ENCODE measurements around the gene TMTC2.
A peak's percentile ranks its signal among the peaks of the same experiment; 100 is the strongest.

Gene TMTC2

GRCh38 chr12:82685790-82686167 is 927 bp upstream of the TMTC2 start:
- DNase-seq: peak; percentile 96

DNA sequence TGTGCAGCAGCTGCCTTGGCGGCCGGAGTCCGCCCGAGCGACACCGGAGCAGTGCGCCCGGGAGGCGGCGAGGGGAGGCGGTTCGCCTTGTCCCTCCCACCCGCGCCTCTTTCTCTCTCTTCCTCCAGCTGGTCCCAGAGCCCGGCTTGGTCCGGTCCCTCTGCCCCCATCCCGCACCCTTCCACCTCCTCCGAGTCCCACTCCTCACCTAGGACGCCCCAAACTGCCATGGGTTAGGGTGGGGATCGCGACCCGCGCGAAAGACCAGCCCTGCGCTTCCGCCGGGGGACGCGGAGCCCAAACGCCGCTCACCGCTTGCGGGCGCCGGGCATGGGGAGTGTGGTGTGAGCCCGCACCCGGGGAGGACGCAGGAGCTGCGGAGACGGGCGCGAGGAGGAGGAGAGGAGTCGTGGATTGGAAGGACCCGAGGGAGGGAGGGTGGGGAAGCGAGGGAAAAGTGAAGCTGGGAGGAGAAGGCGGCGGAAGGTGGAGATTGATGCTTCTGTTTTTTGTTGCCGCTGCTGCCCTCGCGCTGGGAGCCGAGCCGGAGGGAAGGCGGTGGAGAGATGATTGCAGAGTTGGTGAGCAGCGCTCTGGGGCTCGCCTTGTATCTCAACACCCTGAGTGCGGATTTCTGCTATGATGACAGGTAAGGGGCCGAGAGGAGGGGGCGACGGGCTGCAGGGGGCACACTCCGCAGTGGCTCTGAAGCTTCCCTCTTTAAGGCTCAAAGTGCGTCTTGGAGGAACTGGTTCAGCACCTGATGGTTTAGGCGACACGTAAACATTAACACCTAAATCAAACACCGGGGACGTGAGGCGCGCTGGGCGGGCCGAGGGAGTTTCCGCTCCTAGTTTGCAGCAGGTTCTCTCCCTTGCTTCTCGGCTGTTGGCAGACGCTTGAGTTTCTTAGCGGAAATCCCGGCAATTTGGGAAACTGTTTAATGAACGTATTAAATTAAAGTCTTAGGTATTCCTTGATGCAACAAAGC is 610 bp downstream of the TMTC2 start:
- DNase-seq: peak; percentile 81

DNA sequence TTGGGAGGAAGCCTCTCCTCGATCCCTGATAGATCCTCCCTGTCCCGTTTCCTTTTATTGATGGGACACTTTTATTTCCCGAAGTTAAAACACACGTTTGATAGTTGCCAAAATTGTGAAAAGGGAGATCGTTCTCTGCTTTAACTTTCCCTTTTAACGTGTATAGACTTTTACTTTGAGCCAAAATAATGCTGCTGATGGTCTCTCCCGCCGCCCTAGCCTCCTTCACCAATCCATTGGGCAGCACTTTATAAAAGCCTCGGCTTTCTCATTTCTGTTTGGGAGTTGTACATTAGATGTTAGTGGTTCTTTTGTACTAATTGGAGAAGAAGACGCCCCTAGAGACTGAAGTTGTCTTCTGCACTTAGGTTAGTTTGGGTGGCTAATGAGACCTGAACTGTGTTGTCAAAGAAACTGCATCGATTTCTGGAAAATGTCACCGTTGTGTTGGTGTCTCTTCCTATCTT is 1.4 kb downstream of the TMTC2 start:
- no peak for DNase-seq

DNA sequence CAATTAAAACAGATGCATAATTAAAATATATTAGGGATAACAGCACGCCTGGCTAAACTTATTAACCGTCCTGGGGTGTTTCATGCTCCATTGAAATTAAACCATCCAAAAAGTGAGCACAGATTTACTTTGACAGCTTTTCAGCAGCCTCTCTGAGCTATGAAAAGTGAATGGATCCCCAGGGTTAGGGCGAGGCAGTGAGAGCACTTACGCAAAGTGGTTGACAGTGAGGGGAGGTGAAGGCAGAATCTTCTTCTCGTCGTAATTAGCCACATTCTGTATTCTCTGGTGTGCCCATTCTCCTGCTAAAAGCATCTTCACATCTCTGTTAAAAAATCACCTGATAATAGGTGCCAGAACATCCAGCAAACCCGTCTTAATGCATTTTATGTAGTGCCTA is 1.9 kb downstream of the TMTC2 start:
- DNase-seq: no peak

DNA sequence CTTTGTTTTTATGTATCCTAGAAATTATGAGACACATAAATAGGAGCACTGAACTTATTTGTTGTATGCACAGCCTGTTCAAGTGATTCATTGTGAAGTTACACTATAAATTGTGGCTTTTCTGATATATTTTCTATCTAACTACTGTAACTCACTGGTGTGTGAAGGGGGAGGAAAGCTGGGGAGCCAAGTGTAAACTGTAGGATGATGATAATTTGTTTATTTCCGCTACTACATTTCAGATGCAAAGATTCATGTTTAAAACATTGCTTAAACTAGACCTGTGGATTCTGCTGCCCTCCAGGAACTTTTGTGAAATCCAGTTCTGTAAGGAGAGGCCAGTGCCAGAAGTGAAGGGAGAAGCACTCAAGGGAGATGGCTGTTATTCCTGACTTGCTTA is 3.3 kb downstream of the TMTC2 start:
- no peak for DNase-seq

- DNase-seq: no peak
These were observed 4.8 kb downstream of the TMTC2 start for GRCh38 chr12:82691513-82691912.

DNA sequence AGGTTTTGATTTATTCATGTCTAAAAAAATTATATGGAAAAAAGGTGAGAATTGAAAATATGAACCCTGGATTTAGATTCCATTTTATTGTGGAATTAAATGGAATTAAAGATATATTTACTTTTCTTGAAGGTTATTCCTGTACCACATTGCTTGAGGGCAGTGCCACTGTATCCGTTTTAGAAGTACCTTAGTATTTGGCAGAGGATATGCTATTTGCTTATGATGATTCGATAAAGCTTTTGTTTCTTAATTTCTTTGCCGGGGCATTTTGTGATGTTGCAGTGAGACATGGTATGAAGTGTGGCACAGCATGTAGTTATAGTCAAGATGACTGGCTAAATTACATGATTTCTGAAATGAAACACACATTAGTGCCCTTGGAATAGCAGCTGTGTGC is 7.6 kb downstream of the TMTC2 start:
- DNase-seq: no peak

- DNase-seq: no peak
These were observed 8.3 kb downstream of the TMTC2 start for GRCh38 chr12:82694970-82695369.

DNA sequence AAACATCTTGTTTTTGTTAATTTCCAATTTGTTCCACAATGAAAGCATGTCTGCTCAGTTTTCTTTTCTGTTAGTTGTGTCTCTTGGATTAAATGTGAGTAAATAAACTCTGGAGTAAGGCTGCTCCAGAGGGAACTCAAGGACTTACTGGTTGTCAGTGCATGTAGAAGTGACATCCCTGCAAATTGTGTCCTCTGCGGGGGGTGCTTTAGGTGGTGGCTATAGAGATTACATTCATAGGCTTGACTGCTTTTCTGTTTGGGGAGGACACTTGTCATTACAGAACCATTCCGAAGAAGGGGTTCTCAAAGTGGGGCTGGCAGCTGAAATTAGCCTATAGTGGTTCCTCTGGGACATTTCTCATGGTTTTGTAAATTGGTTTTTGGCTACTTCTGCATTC is 8.8 kb downstream of the TMTC2 start:
- DNase-seq: no peak

DNA sequence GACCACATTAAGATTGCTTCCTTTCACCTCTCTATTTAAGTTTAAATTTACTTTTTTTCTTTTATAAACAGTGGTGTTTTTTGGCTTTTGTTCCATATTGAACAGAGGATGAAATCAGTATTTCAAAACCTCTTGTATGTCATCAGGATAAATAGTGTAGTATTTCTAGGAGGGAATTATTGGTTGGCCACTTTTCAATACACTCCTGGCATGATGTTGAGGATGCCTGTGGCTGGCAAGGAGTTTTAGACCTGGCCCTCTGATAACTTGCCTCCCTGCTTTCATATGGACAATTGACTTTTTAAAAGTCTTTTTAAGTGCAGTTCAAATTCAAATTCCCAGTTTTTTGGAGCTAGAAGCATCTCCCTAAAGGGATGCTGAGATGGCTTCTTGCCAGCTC is 9.8 kb downstream of the TMTC2 start:
- DNase-seq: no peak

GRCh38 chr12:82698708-82699564 is 12.2 kb downstream of the TMTC2 start:
- DNase-seq: no peak

DNA sequence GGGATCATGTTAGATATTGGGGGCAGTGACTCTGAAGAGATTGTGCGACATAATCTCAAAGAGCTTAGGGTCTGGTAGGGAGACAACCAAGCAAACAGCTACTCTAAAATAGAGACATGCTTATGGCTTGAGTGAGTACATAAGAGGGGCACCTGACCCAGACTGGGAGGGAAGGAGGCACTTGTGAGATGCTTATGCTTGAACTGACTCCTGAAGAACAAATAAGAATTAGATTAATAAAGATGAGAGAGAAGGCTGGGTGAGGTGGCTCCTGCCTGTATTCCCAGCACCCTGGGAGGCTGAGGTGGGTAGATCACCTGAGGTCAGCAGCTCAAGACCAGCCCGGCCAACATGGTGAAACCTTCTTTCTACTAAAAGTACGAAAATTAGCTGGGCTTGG is 19.1 kb downstream of the TMTC2 start:
- DNase-seq: no peak

DNA sequence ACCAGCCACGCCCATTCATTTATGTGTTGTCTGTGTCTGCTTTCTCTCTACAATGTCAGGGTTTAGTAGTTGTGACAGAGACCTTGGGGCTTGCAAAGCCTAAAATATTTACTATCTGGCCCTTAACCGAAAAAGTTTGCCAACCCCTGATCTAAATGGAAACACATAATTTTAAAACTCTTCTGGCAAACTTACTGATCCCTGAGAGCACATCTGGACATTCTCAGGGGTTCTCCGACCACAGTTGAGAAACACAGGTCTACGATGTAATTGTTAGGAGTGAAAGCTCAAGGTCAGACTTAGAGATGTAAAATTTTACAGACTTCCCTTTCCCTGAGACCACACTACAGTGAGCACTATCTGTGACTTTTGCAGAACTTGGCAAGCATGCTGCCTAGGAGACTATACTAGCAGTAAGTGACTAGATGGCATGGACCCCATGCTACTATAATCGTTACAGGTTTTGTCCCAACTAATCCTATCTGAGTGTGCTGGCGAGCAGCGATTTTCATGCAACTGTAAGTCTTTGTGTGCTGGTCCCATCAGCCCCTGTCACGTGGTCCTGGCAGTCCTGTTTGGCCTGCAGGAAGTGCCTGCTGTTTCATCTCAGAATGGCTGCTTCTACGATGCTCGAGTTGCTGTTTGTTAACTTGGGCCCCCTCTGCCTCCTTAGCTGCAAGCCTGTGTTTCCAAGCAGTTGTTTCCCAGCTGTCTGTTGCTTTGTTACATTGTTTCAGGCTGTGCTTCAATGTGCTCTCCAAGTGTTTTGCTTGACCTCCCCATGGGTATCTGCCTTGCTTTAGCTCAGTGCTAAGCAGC is 21.6 kb downstream of the TMTC2 start:
- no peak for DNase-seq

DNA sequence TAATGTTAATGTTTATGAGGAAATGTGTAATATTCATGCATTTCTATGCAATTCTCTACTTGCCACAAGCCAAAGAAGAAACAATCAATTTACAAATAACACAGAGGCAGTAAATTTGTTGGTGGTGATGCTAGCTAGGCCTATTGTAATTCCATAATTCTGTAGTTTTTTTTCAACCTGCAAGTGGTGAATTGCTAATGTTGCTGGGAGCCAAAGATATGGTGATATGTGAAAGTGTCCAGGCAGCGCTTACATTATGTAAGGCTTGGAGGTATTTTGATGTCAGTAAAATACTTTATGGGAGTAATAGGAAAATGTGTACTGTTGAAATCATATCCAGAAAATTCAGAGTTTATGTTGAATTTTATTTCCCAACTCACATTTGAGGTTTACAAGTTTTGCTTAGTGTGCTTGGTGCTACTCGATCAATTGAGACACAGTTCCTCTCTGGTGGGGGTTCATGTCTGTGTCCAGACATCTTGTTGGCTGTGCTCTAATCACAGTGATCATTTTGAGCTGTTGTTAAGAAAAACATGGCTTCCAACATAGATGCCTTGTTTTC is 23.2 kb downstream of the TMTC2 start:
- DNase-seq: no peak

GRCh38 chr12:82710741-82711140 is 24.0 kb downstream of the TMTC2 start:
- DNase-seq: no peak

DNA sequence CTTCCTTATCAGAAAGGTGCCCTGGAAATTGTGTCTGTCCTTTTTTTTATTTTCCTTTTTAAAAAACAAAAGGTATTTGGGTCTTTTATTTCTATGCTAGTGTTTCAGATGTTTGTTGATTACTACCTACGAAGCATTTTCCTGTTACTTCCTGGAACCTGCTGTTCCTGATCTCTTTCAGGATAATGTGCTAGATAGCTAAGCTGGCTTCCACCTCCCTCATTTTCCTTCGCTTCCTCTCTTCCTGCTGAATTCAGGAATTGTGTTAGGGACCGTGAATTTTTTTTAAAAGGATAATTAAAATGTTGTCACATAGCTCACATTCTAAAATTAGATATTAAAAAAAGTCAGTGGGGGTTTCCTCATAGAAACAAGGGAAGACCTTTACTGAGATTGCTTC is 27.7 kb downstream of the TMTC2 start:
- no peak for DNase-seq

DNA sequence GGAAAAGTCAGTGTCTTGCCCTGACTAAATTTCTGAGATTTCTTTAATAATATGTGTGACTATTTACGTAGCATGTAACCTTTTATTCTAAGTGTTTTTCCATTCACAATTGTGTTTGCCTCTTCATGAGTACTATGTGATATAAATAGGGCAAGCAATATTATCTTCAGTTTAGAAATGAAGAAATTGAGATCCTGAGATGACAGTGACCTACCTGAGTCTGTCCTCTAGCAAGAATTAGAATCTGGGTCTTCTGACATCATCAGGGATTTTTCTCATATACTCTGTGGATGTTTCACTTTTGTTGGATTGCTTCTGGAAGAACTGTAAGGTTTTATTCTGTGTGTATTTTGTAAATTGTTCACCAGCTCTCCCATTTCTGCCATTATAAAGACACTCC is 35.0 kb downstream of the TMTC2 start:
- no peak for DNase-seq

DNA sequence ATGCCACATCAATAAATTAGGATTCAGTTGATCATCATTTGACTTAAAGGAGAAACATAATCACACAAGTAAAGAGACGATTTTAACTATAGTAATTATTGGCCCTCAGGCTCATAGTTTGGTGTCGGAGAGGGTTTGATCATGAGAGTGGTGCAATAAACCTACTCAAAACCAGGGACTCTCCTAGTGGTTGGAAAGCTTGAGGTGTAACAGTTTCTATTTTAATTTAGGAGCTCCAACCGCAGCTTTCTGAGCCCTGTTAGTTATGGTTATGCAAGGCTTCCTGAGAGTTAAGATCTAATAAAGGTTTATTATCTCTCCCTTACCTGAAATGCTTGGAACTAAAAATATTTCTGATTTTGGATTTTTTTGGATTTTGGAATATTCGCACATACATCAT is 36.4 kb downstream of the TMTC2 start:
- DNase-seq: no peak

DNA sequence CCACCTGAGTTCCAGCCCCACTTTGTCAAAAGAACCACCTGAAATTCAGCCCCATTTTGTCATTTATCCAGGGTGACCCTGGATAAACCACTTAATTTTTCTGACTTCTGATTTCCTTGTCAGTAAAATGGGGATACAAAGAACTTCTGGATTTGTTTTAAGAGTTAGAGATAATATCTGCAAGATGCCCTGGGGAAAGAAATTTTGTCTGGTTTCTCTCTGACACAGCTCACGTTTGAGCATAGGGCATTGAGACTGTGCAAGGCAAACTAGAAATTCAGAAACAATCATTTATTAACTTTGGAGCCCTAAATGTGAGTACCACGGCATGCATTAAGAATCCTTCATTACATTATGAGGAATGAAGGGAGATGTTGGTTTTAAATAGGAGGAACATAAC is 37.2 kb downstream of the TMTC2 start:
- DNase-seq: no peak

- no peak for DNase-seq
These were observed 39.0 kb downstream of the TMTC2 start for GRCh38 chr12:82725741-82726140.

GRCh38 chr12:82727886-82728285 is 41.2 kb downstream of the TMTC2 start:
- DNase-seq: no peak

GRCh38 chr12:82728710-82729109 is 42.0 kb downstream of the TMTC2 start:
- DNase-seq: no peak
